ENCODE data around the gene CHRNB1. TPM values are rescaled to one million over a fixed set of nuclear protein-coding genes. Genes with fewer than 3 reads are reported as not detected.

CHRNB1 gene
- total RNA-seq, 1 donor from 2014 or later = 9.9 TPM

- H3K4me3 Mint-ChIP-seq = no peak overlapping the region
- no peaks in the 10 kb centered on the region for H3K9me3 Mint-ChIP-seq
- no peak overlapping the region for H3K27ac Mint-ChIP-seq (ENCODE audit: unreplicated experiment)
- H3K4me1 Mint-ChIP-seq = peaks cover 19% of the 10 kb centered on the region
- DNase-seq (ENCODE audit: low read depth, low spot score) = no peak
- no peaks in the 10 kb centered on the region for H3K27me3 Mint-ChIP-seq (ENCODE audit: low read depth)
- H3K36me3 Mint-ChIP-seq (ENCODE audit: low read depth) = peaks cover 2% of the 10 kb centered on the region
- TF ChIP-seq, protein P1, sequence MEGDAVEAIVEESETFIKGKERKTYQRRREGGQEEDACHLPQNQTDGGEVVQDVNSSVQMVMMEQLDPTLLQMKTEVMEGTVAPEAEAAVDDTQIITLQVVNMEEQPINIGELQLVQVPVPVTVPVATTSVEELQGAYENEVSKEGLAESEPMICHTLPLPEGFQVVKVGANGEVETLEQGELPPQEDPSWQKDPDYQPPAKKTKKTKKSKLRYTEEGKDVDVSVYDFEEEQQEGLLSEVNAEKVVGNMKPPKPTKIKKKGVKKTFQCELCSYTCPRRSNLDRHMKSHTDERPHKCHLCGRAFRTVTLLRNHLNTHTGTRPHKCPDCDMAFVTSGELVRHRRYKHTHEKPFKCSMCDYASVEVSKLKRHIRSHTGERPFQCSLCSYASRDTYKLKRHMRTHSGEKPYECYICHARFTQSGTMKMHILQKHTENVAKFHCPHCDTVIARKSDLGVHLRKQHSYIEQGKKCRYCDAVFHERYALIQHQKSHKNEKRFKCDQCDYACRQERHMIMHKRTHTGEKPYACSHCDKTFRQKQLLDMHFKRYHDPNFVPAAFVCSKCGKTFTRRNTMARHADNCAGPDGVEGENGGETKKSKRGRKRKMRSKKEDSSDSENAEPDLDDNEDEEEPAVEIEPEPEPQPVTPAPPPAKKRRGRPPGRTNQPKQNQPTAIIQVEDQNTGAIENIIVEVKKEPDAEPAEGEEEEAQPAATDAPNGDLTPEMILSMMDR (conservative IDR thresholded peaks at IDR 0.05) = no peak
These were observed 18.5 kb downstream of the CHRNB1 start for GRCh38 chr17:7463372-7463846.

DNA sequence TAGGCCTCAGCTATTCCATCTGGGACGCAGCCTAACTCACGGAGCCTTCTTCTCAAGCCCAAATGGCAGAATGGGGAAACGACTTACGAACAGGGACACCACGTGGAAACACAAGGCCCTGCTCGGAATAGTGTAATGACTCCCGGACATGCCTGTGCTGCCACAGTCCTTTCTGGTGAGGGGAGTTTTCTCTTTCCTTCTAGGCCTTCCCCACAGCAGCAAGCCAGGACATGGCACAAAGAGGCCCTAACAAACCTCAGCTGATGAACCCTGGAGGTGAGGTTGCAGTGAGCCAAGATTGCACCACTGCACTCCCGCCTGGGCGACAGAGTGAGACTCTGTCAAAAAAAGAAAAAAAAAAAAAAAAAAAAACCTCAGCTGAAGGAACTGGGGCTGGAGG, 19.2 kb downstream of the CHRNB1 start:
- Mint-ChIP-seq H3K4me3 (no peak overlapping the region), H3K27me3 (ENCODE audit: low read depth) (no peaks in the 10 kb centered on the region), H3K4me1 (peaks cover 19% of the 10 kb centered on the region), H3K27ac (ENCODE audit: unreplicated experiment) (no peak overlapping the region), H3K36me3 (ENCODE audit: low read depth) (peaks cover 2% of the 10 kb centered on the region), H3K9me3 (no peaks in the 10 kb centered on the region)
- DNase-seq (ENCODE audit: low read depth, low spot score) = no peak
- TF ChIP-seq, protein P1 (conservative IDR thresholded peaks at IDR 0.05) = no peak

GRCh38 chr17:7465597-7466275, 20.9 kb downstream of the CHRNB1 start:
- Mint-ChIP-seq H3K4me1 (peaks cover 19% of the 10 kb centered on the region), H3K9me3 (no peaks in the 10 kb centered on the region), H3K36me3 (ENCODE audit: low read depth) (peaks cover 2% of the 10 kb centered on the region), H3K27ac (ENCODE audit: unreplicated experiment) (no peak overlapping the region), H3K4me3 (no peak overlapping the region), H3K27me3 (ENCODE audit: low read depth) (no peaks in the 10 kb centered on the region)
- DNase-seq (ENCODE audit: low read depth, low spot score) = no peak
- TF ChIP-seq, protein P1 (conservative IDR thresholded peaks at IDR 0.05) = no peak

GRCh38 chr17:7466318-7466638, 21.4 kb downstream of the CHRNB1 start:
- DNase-seq (ENCODE audit: low read depth, low spot score) = no peak
- TF ChIP-seq, protein P1 (conservative IDR thresholded peaks at IDR 0.05) = no peak
- Mint-ChIP-seq H3K9me3 (no peaks in the 10 kb centered on the region), H3K4me3 (no peak overlapping the region), H3K27ac (ENCODE audit: unreplicated experiment) (no peak overlapping the region), H3K4me1 (peaks cover 16% of the 10 kb centered on the region), H3K36me3 (ENCODE audit: low read depth) (no peaks in the 10 kb centered on the region), H3K27me3 (ENCODE audit: low read depth) (no peaks in the 10 kb centered on the region)

DNA sequence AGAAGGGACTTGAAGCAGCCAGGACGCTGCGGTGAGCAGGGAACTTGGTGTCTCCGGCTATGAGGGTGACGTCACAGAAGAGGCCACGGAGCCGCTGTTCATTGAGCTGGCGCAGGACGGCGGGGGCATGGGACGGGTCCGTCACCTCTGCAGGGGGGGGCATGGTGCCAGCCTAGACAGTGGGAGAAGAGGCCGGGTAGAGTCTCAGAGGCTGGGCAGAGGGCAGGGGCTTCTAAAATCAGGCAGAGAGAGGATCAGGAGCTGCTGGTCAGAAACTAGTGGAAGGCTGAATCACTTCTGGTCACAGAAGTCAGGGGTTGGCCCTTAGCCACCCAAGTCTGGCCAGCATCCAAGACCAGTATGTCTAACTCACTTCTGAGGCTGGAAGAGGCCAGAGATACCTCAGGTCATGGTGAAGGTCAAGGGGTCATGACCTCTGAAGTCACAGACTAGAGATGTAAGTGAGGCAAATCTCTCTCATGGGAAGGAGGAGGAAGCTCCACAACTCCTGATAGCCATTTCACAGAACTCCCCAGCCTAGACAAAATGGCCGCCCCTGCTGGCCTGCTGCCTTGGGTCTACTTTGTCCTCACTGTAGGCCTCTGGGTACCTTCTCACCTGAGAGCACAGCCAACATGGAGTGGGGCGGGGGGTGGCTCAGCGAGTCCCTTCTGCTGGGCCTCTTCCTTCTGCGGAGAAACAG, 21.9 kb downstream of the CHRNB1 start:
- DNase-seq (ENCODE audit: low read depth, low spot score) = no peak
- Mint-ChIP-seq H3K4me1 (peaks cover 14% of the 10 kb centered on the region), H3K27me3 (ENCODE audit: low read depth) (no peaks in the 10 kb centered on the region), H3K27ac (ENCODE audit: unreplicated experiment) (no peak overlapping the region), H3K4me3 (no peak overlapping the region), H3K36me3 (ENCODE audit: low read depth) (no peaks in the 10 kb centered on the region), H3K9me3 (no peaks in the 10 kb centered on the region)
- TF ChIP-seq, protein P1 (conservative IDR thresholded peaks at IDR 0.05) = no peak

All from neural crest cell (in vitro differentiated cells).